ENCODE results near the gene DRG1. TPM values are rescaled to one million over a fixed set of nuclear protein-coding genes. Genes with fewer than 3 reads are reported as not detected.

The DRG1 gene
- total RNA-seq, result 72.2 and 93.1 TPM in 2 replicates

GRCh38 chr22:31399211-31400022, at the start of gene DRG1:
Gene DRG1, plus strand, starts transcription at chr22:31399604. Its CDS starts 80 bp downstream, at chr22:31399684.

Other genes with a start within 250 kb of the DRG1 start
- 30.2 and 35.0 TPM in 2 replicates for gene RNF185, start 239.4 kb upstream of the DRG1 start, total RNA-seq
- gene LIMK2, start 187.3 kb upstream of the DRG1 start, total RNA-seq, result 20.8 and 23.4 TPM in 2 replicates
- 22.2 and 22.7 TPM in 2 replicates for gene PIK3IP1, start 107.1 kb upstream of the DRG1 start, total RNA-seq
- 11.4 and 11.7 TPM in 2 replicates for gene PATZ1, start 53.3 kb upstream of the DRG1 start, total RNA-seq
- gene EIF4ENIF1, start 90.2 kb downstream of the DRG1 start, total RNA-seq, result 10.4 and 10.6 TPM in 2 replicates
- 22.1 and 28.6 TPM in 2 replicates for gene SFI1, start 96.9 kb downstream of the DRG1 start, total RNA-seq

All from uterine smooth muscle cell (primary cell).